LNCaP clone FGC (cell line): ENCODE measurements around the gene KDSR.

ENCODE experiments used
- DNase-seq: peaks from one replicate; pipeline ENCODE4 v3.0.0-alpha.2; 2011; ENCODE audit warnings: low read depth
- H3K4me3 ChIP-seq: 2 replicates; pipeline ENCODE4 v1.5.1; 2011; ENCODE audit warnings: mild to moderate bottlenecking, low read depth, low read length, control low read depth
- CTCF ChIP-seq: IDR thresholded peaks from 2 replicates; pipeline ENCODE4 v1.5.1; 2012; ENCODE audit warnings: mild to moderate bottlenecking; ENCODE audit not compliant: control insufficient read depth, insufficient read depth; ENCODE audit errors: extremely low read depth

The KDSR gene

DNA sequence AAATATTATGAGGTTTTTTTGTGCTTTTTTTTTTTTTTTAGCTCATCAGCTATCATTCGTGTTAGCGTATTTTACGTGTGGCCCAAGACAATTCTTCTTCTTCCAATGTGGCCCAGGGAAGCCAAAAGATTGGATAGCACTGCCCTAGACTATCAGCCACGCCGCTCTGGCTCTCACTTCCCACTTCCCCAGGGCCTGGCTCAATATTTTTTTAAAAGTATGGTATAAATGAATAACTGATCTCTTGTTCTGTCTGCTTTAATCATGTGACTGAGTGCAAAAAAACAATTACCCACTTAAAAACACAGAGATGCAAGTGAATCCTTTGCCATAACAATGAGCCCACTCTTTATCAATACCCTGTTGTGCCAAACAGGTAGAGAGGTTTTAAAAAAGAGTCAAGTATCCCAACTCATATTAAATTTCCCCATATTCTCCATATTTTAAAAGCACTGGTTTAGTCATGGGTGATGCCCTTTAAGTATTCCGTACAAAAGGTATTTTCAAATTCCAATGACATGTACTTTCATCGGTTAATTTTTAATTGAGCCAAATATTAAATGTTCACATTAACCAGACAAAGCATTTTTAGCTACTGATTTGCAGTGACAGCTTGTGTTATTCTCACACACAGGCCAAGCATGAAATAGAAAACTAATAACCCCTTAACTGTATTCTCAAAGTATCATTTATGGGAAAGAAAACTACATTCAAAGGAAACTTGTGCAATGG is 60.0 kb downstream of the KDSR start:
- no peak for TF ChIP-seq CTCF
- no peak overlapping the region for H3K4me3 ChIP-seq
- no peak for DNase-seq

DNA sequence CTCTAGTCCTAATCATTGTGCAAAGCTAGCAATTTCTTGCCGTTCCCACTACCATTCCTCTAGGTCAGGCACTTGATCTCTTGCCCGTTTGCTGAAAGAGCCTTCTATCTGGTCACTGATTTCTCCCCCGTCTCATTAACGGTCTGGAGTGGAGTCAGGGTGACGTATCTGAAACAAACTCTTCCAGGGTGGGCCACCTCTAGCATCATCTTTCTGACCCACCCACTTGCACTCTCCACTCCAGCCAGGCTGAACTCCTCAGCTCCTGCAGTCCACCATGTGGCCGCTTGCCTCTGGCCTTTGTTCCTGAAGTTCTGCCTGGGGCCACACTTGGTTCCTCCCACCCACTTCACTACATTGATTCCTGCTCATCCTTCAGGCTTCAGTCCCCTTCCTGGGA is 60.8 kb downstream of the KDSR start:
- H3K4me3 ChIP-seq = no peak overlapping the region
- TF ChIP-seq CTCF = no peak
- no peak for DNase-seq

DNA sequence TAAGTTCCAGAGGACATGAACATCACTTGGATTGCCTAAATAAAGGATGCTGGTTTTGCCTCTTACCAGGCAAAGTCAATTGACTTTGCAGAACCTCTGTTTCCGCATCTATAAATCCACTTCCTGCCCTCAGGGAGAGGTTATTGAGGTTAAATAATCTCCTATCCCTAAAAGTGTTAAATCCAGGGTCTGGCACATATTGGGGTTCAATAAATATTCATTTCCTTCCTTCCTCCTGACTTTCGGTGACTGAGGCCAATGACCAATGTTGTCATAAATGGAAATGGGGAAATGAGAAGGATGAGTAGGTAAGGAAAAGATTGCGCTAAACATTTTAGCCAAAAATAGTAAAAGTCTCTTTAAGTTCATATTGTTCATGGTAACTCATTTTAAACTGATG is 63.5 kb downstream of the KDSR start:
- no peak for TF ChIP-seq CTCF
- DNase-seq = no peak
- no peak overlapping the region for H3K4me3 ChIP-seq

DNA sequence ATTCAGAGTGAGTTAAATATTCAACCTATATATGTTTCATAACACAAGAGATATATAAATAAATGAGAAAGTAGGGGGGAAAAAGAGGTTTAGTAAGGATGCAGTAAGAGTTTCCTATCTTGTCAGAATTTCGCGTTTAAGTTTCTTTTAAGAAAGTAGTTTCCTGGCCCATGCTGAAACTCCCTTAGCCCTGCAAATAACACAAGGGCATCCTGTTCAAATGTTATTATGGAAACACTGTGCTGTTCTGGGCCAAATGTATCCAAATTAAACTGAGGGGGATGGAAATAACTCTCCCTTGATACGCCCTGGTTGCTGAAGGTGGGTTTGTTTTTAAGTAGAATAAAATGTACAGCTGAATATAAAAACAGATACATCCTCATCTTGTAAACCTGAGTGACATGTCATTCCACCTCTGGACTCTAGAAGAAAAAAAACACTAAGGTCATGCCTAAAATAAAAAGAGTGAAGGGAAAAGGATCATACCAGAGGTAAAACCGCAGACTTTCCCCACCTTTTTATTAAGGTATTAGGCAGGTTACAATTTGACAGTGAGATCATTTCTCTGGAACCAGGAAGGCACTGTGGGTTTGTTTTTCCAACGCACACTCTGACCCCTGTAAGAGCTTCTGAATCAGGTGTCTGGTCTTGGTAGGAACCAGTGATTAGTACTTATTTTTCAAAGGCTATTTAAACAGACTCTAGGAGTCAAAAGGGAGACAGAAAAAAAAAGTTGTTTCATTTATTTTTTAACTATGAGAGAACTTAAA is 64.2 kb downstream of the KDSR start:
- no peak for DNase-seq
- no peak overlapping the region for H3K4me3 ChIP-seq
- TF ChIP-seq CTCF = no peak

- H3K4me3 ChIP-seq = no peak overlapping the region
- TF ChIP-seq CTCF = no peak
- DNase-seq = no peak
Observed at GRCh38 chr18:63302220-63302619, 64.8 kb downstream of the KDSR start.

DNA sequence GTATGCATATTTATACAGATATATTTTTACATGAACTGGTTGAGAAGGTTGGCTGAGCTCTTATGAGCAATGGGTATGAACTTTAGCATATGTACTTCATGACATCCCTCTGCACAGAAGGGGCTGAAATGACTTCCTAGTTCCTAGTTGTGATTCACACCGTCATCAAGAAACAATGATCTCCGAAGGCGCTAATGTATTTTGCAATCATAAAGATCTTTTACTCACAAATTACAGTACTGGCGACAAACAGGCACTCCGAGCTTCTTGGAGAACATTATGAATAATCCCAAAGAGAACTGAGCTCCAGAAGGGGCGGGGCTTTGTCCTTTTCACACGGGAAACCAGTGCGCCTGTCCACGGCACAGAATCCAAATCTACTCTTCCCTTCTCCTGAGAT is 65.6 kb downstream of the KDSR start:
- no peak for TF ChIP-seq CTCF
- DNase-seq = no peak
- no peak overlapping the region for H3K4me3 ChIP-seq
